GM20000 (cell line): ENCODE results near the gene ANKRD30BL.
A peak's percentile ranks its signal among the peaks of the same experiment; 100 is the strongest.
"Not testable (repeated sequence)": the region's sequence is repeated elsewhere in the genome, so short reads cannot be mapped to it uniquely, and the experiment has no call there.

Experiments
- DNase-seq: peaks from one replicate; pipeline ENCODE4 v3.0.0; 2012; ENCODE audit warnings: low spot score
- CTCF ChIP-seq: IDR thresholded peaks from 2 replicates; pipeline ENCODE4 v1.5.1; 2012; ENCODE audit warnings: mild to moderate bottlenecking, control low read depth; ENCODE audit errors: extremely low read depth, missing control alignments

Gene ANKRD30BL

GRCh38 chr2:132161161-132162124 is at the start of gene ANKRD30BL:
TSS of gene ANKRD30BL (minus strand) at chr2:132161952. CDS start at chr2:132161705, 247 bp downstream.
- DNase-seq, result not testable (repeated sequence)

- DNase-seq, result not testable (repeated sequence)
These were observed 41.1 kb upstream of the ANKRD30BL start for GRCh38 chr2:132202866-132203265.

GRCh38 chr2:132192854-132193253 is 31.1 kb upstream of the ANKRD30BL start:
- not testable (repeated sequence) for DNase-seq

GRCh38 chr2:132167100-132167499 is 5.3 kb upstream of the ANKRD30BL start:
- not testable (repeated sequence) for DNase-seq

- not testable (repeated sequence) for DNase-seq
These were observed 441 bp upstream of the ANKRD30BL start for GRCh38 chr2:132162125-132162660.

GRCh38 chr2:132146774-132147173 is 15.0 kb downstream of the ANKRD30BL start:
- TF ChIP-seq CTCF, result peak; percentile 36
- DNase-seq, result peak; percentile 2
